GM12801 (cell line): Measurements from ENCODE around the gene NRAP.

Experiments
- CTCF ChIP-seq: IDR thresholded peaks from one replicate; pipeline ENCODE4 v1.5.1; 2011; ENCODE audit warnings: control low read depth; ENCODE audit not compliant: insufficient read length; ENCODE audit errors: extremely low read depth

Gene NRAP

GRCh38 chr10:113647812-113648211 is 16.0 kb downstream of the NRAP start:
- no peak for TF ChIP-seq CTCF

GRCh38 chr10:113646336-113647201 is 17.3 kb downstream of the NRAP start:
- no peak for TF ChIP-seq CTCF

DNA sequence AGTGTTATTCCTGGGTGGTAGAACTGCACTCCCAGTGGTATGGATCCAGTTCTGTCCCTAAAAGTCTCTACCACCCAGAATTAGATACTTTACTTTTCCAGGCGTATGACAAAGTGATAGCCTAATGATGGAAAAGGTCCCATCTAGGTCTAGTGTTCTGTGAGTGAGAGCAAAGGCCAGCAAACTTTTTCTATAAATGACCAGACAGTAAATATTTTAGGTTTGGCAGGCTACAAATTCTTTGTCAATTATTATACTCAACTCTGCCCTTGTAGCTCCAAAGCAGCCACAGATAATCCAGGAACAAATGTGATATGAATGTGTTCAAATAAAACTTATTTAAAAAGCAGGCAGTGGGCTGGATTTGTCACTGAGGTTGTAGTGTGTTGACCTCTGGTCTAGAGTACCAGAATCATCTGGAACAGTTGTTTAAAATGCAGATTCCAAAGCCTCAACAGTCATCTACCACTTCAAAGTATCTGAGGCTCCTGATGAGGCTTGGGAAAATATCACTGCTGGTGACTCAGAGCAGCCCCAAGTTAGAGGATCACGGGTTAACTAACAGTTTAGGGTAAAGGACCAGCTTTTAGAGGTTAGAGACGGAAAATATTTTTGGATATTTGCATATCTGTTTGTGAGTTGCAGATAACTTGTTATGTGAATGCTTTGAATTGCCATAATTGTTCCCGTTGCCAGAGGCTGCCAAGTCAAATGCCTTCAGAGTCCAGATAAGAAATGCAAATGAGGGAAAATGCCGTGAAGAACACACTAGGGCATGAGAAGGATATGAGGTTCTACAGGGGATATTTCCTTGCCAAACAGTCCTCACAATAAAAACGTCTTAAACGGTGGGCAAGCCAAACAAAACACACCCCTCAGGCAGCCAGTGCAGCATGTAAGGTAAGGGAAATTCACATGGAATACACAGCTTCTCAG is 19.4 kb downstream of the NRAP start:
- TF ChIP-seq CTCF, result no peak

- no peak for TF ChIP-seq CTCF
These were observed 20.7 kb downstream of the NRAP start for GRCh38 chr10:113643183-113643582.

- no peak for TF ChIP-seq CTCF
These were observed 22.1 kb downstream of the NRAP start for GRCh38 chr10:113641702-113642101.

DNA sequence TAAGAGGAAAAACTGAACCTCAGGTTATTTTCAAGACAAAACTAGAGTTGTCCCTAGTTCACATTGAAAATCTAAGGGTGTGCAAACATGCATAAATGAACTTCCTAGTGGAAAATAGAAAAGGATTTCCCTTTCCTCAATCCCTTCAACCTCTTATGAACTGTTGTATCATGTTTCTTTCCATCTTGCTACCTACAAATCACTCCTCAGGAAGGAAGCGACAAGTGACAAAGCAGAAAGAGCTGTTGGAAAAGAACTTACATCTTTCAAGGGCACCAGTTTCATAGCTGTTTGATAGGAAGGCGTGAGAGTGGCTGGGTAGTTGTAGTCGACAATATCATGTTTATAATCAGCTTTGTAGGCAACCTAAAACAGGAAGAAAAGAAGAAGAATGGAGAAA is 23.9 kb downstream of the NRAP start:
- no peak for TF ChIP-seq CTCF

GRCh38 chr10:113631684-113632367 is 32.0 kb downstream of the NRAP start:
- no peak for TF ChIP-seq CTCF
